Posterior cingulate gyrus (tissue), 11 donors: ENCODE results near the gene CALB2.

ENCODE experiments used
- DNase-seq, 10 donors: peaks; one replicate each; pipeline versions ENCODE4 v3.0.0 to v3.0.0-alpha.2; 2020 to 2021; ENCODE audit warnings: mixed read lengths in 3 of 10
- intact Hi-C: fragments of 100-400 bp; cut with DNase I; formaldehyde crosslinking; loops from one replicate; pipeline ENCODE4 v1.15.1; 2023

CALB2 gene

DNA sequence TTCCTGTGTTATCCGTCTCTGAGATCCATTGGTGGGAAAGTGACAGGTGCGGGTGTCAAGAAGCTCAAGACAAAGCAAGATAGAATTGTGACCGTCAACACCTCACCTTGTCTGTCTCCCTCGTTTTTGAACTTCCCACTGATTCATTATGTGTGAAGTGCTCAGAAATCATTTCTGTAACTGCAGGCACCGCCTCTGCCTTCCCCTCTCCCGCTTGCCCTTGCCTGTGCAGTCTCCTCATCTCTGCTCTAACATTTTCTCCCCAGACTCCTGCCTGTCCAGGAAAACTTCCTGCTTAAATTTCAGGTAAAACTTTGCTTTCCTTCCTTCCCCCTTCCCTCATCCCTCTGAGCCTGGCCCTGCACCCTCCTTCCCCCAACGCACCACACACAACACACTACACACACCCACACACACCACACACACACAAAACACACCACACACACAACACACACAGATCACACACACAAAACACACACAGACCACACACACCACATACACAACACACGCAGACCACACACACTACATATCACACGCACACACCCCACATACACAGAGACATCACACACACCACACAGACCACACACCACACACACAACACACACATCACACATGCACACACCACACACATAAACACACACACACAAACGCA is 25.7 kb downstream of the CALB2 start:
- intact Hi-C loops: no loop called here
- no peak for DNase-seq

DNA sequence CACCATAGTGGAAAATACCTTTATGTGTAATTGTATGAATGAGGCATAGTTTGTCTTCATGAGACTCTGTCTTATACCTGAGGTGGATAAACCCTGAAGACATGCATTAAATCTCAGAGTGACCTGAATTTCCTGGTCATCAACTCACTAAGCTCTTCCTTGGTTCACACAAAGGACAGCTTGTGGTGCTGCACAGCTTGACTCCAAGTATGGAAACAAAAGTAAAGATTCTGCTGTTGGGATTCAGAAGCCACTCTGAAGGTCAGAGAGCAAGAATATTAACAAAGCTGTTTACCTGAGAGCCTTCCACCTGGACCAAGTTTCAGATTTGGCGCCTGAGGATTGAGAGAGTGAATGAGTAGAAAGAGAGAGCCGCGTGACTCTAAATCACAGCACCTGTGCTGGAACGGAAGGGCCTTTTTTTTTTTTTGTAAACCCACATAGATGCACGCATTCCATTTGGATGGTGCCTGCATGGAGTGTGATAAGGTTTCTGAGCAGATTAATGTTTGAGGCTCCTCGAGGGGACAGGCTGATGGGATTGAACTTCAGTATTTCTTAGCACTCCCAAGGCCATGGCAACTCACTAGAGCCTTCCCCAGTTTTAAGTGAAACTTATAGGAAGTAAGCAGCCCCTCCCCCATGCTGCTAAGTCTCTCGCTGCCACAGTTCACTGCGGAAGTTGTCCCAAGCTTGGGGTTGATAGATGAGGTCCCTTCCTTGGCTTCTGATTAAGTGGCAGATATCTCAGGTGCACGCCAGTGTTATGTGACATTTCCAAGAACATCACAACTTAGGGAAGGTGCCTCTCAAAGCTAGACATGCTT is 28.7 kb downstream of the CALB2 start:
- no peak for DNase-seq
- intact Hi-C loops: no loop called here

DNA sequence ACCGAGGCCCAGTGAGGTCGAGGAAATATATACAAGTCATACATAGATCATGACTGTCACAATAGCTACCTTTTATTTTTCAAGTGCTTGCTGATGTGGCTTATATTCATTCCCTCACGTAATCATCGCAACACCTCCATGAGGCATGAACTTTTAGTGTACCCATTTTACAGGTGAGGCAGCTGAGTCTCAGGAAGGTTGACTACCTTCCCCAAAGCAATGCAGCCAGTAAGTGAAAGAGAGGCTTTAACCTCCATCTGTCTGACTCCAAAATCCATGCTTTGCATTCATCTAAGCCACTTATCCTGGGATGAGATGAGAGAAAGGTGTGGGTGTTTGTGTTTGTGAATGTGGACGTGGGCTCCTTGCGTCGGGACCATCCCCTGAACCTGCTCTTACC is 30.8 kb downstream of the CALB2 start:
- no peak for DNase-seq
- intact Hi-C loops: no loop called here

- intact Hi-C loops: no loop called here
Measured at GRCh38 chr16:71396594-71396993, 38.1 kb downstream of the CALB2 start.

GRCh38 chr16:71399801-71400563 is 41.5 kb downstream of the CALB2 start:
- intact Hi-C loops: no loop called here
- no peak for DNase-seq

More at GRCh38 chr16:71396594-71396993, 38.1 kb downstream of the CALB2 start:
- DNase-seq: peak in 1 of 10 donors; percentile 15

DNA sequence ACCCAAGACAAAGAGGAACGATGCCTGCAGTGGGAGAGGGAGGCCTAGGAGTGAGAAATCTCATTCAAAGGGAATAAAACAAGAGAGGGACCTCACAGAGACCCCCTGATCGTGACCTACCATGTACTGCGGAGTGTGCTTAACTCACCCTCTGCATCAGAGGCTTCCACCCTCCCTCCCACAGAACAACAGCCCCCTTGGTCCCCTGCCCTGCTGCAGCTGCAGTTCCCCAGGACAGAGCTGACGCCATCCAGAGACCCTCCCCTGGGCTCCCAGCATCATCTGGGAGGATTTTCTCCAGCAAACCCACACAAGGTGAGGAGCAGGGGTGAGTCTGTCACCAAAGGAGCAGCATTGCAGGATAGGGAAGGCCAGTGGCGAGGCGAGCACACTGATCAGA is 43.5 kb downstream of the CALB2 start:
- DNase-seq: peak in 1 of 10 donors; percentile 39
- intact Hi-C loops: no loop called here

DNA sequence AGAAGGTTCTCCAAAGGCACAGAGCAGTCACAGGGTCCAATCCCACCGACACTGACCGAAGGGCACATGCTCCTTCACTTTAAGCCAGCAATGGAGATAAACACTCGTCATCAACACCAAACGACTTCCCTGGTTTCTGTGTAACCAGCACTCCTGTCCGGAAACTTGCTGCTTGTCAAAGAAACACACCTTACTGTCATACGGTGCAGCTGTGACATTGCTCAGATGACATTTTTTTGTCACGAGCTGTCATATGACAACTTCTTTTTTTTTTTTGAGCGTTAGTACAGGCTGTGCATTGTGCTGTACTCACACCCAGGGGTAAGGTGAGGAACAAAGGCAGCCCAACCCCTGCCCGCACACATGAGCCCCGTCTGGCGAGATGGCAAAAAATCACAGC is 44.2 kb downstream of the CALB2 start:
- DNase-seq: no peak
- intact Hi-C loops: no loop called here

- DNase-seq: no peak
Measured at GRCh38 chr16:71404364-71404763, 45.8 kb downstream of the CALB2 start.

DNA sequence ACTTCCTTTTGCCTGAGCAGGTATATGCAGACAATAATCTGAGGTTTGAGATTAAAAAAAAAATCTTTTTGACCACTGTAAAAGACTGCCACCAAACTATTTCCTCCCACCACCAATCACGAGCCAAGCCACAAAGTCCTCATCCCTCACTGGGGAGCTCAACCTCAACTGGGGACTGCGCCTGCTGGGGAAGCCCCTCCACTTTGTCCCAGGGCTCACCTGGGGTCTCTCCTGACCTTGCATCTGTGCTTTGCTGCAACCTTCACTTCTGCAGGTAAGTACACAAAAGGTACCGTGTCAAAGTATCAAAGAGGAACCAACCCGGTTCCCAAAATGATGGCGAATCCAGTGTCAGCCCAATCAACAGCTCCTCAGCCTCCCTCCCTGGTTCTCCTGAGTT is 47.8 kb downstream of the CALB2 start:
- intact Hi-C loops: no loop called here
- peak in 1 of 10 donors; percentile 55 for DNase-seq

More at GRCh38 chr16:71404364-71404763, 45.8 kb downstream of the CALB2 start:
- intact Hi-C loops: no loop called here

DNA sequence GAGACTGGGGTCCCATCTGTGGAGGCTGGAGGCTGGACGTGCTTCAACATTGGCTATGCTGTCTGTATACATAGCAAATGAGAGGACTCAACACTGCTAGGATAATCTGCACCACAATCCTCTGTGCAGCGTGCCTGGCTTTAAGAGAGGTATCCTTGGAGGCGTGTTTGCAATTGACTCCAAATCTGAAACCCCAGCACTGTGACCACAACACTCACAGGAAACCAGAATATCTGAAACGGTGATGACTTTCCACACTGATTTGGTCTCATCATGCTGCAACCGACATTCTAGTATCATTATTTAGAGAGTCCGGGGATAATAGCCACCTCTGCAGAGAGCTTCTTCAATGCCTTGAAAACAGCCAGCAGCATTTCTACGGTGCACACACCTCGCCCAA is 48.2 kb downstream of the CALB2 start:
- intact Hi-C loops: no loop called here
- peak in 1 of 10 donors; percentile 44 for DNase-seq

GRCh38 chr16:71407731-71408130 is 49.2 kb downstream of the CALB2 start:
- peak in 1 of 10 donors; percentile 5 for DNase-seq
- intact Hi-C loops: no loop called here

GRCh38 chr16:71408536-71408935 is 50.0 kb downstream of the CALB2 start:
- intact Hi-C loops: no loop called here

GRCh38 chr16:71409011-71409775 is 50.7 kb downstream of the CALB2 start:
- peak in 1 of 10 donors; percentile 43 for DNase-seq
- intact Hi-C loops: no loop called here

More at GRCh38 chr16:71408536-71408935, 50.0 kb downstream of the CALB2 start:
- DNase-seq: no peak

GRCh38 chr16:71410146-71410545 is 51.6 kb downstream of the CALB2 start:
- peak in 1 of 10 donors; percentile 24 for DNase-seq
- intact Hi-C loops: no loop called here

- peak in 8 of 10 donors; percentile 38 to 92 (median 72) for DNase-seq
- intact Hi-C loops: loop anchor here (1.0 kb wide), 2 partner anchors 87 to 199 kb away; no protein-coding TSS in a partner anchor
Measured at GRCh38 chr16:71412270-71413160, 54.0 kb downstream of the CALB2 start.

DNA sequence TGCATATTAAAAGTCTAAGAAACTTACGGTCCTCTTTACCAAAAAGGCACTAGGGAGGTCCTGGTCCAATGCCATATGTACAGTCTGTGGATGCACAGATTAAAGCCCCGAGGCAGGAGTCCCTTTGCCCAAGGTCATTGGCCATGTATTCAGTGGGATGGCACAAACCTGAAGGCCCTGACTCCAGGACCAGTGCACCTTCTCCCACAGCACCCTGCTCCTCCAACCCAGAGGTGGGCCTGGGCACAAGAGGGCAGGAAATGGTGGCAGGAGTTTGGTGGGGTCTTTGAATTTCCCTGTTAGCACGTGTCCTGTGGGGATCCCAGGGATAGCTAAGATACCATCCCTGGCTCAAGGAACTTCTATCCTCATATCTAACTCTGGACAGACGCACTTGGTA is 54.8 kb downstream of the CALB2 start:
- intact Hi-C loops: no loop called here
- peak in 1 of 10 donors; percentile 49 for DNase-seq

DNA sequence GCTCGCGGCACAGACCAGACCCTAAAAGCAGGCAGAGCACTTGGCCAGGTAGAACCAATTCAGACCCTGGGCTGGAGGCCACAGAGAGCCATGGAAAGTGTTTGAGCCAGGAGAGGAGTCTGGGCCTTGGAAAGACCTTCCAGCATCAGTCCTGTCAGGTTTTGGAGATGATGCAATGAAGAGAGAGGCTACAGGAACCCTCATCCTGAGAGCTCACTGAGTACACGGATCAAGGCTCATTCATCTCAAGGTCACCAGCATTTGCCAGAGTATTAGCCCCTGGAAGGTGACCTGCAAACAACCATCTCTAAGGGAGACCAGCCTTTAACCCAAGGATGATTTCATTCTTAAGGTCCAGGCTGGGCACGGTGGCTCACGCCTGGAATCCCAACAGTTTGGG is 55.5 kb downstream of the CALB2 start:
- peak in 1 of 10 donors; percentile 26 for DNase-seq
- intact Hi-C loops: no loop called here

- intact Hi-C loops: no loop called here
Measured at GRCh38 chr16:71421911-71422310, 63.4 kb downstream of the CALB2 start.

DNA sequence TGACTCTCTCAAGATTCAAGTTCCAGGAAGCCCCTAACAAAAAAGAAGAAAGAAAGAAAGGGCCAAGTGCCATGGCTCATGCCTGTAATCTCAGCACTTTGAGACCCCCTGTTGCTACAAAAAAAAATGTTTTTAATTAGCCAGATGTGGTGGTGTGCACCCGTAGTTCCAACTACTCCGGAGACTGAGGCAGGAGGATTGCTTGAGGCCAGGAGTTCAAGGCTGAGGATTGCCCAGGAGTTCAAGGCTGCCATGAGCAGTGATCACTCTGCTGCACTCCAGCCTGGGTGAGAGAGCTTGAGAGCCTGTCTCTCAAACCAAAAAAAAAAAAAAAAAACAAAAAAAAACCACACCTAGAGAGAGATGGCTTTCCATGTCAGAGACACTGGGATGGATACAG is 64.5 kb downstream of the CALB2 start:
- no peak for DNase-seq
- intact Hi-C loops: no loop called here

More at GRCh38 chr16:71421911-71422310, 63.4 kb downstream of the CALB2 start:
- no peak for DNase-seq
